ENCODE results near the gene ZNF124.

- TF ChIP-seq, protein P1, sequence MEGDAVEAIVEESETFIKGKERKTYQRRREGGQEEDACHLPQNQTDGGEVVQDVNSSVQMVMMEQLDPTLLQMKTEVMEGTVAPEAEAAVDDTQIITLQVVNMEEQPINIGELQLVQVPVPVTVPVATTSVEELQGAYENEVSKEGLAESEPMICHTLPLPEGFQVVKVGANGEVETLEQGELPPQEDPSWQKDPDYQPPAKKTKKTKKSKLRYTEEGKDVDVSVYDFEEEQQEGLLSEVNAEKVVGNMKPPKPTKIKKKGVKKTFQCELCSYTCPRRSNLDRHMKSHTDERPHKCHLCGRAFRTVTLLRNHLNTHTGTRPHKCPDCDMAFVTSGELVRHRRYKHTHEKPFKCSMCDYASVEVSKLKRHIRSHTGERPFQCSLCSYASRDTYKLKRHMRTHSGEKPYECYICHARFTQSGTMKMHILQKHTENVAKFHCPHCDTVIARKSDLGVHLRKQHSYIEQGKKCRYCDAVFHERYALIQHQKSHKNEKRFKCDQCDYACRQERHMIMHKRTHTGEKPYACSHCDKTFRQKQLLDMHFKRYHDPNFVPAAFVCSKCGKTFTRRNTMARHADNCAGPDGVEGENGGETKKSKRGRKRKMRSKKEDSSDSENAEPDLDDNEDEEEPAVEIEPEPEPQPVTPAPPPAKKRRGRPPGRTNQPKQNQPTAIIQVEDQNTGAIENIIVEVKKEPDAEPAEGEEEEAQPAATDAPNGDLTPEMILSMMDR (IDR thresholded peaks at IDR 0.05; ENCODE audit: poor library complexity) = no peak
- TF ChIP-seq EZH2 (IDR thresholded peaks at IDR 0.05; ENCODE audit: borderline replicate concordance) (no peak), EZH2phosphoT487 (IDR thresholded peaks at IDR 0.05; ENCODE audit: low read depth, severe bottlenecking, unreplicated experiment) (no peak)
These were observed 1.6 kb upstream of the ZNF124 start for GRCh38 chr1:247173431-247173830.

Data from hepatocyte (in vitro differentiated cells).